Astrocyte of the cerebellum (primary cell): ENCODE data around the gene HSD17B4.
"Not testable (repeated sequence)": the region's sequence is repeated elsewhere in the genome, so short reads cannot be mapped to it uniquely, and the experiment has no call there.

Experiments
- DNase-seq: peaks from one replicate; pipeline ENCODE4 v3.0.0-alpha.2; 2011; ENCODE audit warnings: low read depth
- H3K4me3 ChIP-seq: 2 replicates; pipeline ENCODE4 v1.5.1; 2011; ENCODE audit warnings: mild to moderate bottlenecking, low read depth, low read length, moderate library complexity
- in situ Hi-C: cut with HindIII; loops from 2 replicates; pipeline ENCODE4 v1.10.0; 2017; ENCODE audit warnings: low sequenced_read_pairs
- TF ChIP-seq, protein P1 (sequence below): IDR thresholded peaks from 2 replicates; pipeline ENCODE4 v1.5.1; 2012; ENCODE audit warnings: low read length, low read depth, moderate library complexity, mild to moderate bottlenecking; ENCODE audit errors: missing control alignments

Gene HSD17B4

DNA sequence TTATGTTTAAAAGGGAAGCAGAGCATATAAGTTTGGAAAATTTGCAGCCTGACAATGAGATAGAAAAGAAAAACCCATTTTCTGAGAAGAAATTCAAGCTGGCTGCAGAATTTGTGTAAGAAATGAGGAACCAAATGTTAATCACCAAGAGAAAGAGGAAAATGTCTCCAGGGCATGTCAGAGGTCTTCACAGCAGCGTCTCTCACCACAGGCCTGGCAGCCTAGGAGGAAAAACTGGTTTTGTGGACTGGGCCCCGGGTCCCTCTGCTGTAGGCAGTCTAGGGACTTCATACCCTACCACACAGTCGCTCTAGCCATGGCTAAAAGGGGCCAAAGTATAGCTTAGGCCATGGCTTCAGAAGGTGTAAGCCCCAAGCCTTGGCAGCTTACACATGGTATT, 32.1 kb upstream of the HSD17B4 start:
- no peak for DNase-seq
- in situ Hi-C loops: loop anchor here (5.0 kb wide), 1 partner anchor 393 kb away; no protein-coding TSS in a partner anchor
- TF ChIP-seq, protein P1, sequence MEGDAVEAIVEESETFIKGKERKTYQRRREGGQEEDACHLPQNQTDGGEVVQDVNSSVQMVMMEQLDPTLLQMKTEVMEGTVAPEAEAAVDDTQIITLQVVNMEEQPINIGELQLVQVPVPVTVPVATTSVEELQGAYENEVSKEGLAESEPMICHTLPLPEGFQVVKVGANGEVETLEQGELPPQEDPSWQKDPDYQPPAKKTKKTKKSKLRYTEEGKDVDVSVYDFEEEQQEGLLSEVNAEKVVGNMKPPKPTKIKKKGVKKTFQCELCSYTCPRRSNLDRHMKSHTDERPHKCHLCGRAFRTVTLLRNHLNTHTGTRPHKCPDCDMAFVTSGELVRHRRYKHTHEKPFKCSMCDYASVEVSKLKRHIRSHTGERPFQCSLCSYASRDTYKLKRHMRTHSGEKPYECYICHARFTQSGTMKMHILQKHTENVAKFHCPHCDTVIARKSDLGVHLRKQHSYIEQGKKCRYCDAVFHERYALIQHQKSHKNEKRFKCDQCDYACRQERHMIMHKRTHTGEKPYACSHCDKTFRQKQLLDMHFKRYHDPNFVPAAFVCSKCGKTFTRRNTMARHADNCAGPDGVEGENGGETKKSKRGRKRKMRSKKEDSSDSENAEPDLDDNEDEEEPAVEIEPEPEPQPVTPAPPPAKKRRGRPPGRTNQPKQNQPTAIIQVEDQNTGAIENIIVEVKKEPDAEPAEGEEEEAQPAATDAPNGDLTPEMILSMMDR: no peak
- H3K4me3 ChIP-seq: no peak overlapping the region

DNA sequence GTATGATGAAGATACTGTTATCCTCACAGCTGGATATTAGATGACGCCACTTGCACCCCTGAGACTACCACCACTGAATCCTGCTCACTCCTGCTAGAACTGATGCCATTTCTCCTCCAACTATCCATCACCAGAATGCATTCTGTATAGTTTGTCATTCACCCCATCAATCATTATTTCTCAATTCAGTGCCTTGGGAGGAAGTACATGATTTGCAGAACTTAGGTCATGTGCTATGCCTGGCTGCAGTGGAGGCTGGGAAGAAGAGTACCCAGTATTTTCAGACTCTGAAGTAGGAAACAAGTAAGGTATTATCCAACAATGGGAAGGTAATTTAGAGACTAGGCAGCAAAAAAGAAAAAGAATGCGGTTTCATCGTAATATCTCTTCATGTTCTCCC, 26.2 kb upstream of the HSD17B4 start:
- no peak for DNase-seq
- in situ Hi-C loops: no loop called here
- TF ChIP-seq, protein P1: no peak
- no peak overlapping the region for H3K4me3 ChIP-seq

DNA sequence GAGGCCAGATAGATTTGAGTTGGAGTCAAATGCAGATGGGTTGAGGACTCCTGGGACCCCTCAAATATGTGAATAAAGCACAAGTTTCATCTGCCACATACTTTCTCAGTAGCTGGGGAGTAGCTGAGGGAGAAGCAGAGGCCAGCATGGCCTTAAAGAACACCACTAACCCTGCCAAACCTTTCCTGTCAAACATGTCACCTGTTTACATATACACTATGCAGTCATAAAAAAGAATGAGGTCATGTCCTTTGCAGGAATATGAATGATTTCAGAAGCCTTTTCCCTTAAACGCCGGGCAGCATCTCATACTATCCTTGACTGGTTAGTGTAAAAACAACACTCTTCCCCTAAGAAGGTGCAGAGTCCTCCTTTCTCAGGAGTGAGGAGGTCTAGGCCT, 25.2 kb upstream of the HSD17B4 start:
- no peak overlapping the region for H3K4me3 ChIP-seq
- in situ Hi-C loops: no loop called here
- no peak for DNase-seq
- TF ChIP-seq, protein P1: no peak

DNA sequence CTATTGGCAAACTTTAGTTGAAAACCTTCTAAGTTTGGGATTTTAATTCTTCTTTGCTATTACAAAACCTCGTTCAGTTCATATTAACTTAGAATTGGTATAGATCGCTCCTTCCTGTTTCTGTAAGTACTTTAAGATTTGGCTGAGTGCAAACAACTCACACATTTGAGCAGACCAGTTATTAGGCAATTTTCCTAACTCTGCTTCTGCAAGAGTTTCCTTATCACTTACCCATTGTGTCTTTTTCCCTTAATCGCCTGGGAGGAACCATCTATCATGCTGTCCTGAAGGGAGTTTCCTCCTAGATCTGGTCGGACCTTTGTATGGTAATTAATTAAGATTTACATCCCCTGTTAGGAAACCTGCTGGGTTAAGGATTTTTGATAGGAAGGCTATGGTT, 24.7 kb upstream of the HSD17B4 start:
- in situ Hi-C loops, H3K4me3 ChIP-seq: not testable (repeated sequence)

DNA sequence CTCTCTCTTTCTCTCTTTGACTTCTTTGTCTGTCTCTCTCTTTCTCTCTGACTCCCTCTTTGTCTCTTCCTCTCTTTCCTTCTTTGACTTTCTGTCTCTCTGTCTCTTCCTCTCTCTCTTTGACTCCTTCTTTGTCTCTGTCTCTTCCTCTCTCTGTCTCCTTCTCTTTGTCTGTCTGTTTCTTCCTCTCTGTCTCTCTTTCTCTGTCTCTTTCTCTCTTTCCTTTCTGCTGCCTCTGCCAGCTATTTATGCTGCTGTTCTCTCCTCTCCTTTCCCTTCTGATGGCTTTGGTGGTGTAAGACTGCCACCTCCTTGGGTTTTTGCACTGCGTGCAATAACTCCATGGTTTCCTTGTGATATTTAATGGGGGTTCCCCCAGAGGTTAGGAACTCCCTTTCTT, 24.1 kb upstream of the HSD17B4 start:
- DNase-seq, H3K4me3 ChIP-seq, in situ Hi-C loops: not testable (repeated sequence)

More for the DNA sequence above, 24.7 kb upstream of the HSD17B4 start:
- not testable (repeated sequence) for DNase-seq

DNA sequence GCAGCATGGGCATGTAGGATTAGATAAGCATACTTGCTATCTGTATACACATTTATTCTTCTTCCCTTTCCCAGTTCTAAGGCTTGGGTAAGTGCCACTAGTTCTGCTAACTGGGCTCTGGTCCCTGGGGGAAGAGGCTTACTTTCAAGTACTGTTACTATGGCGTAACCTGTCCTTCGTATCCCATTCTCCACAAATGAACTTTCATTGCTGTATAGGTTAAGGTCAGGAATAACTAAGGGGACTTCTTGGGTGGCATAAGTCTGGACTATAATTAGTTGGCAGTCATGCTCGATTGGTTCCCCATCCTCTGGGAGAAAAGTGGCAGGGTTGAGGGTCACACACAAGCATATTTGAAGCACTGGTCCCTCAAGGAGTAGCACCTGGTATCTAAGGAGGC, 23.7 kb upstream of the HSD17B4 start:
- in situ Hi-C loops: not testable (repeated sequence)

DNA sequence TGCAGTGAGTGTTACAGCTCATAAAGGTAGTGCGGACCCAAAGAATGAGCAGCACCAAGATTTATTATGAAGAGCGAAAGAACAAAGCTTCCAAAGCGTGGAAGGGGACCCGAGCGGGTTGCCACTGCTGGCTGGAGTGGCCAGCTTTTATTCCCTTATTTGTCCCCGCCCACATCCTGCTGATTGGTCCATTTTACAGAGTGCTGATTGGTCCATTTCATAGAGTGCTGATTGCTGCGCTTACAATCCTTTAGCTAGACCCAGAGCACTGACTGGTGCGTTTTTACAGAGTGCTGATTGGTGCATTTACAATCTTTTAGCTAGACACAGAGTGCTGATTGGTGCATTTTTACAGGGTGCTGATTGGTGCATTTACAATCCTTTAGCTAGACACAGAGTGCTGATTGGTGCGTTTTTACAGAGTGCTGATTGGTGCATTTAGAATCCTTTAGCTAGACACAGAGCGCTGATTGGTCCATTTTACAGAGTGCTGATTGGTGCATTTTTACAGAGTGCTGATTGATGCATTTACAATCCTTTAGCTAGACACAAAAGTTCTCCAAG, 19.5 kb upstream of the HSD17B4 start:
- H3K4me3 ChIP-seq, DNase-seq, in situ Hi-C loops: not testable (repeated sequence)

More for the DNA sequence above, 23.7 kb upstream of the HSD17B4 start:
- DNase-seq, H3K4me3 ChIP-seq: not testable (repeated sequence)

DNA sequence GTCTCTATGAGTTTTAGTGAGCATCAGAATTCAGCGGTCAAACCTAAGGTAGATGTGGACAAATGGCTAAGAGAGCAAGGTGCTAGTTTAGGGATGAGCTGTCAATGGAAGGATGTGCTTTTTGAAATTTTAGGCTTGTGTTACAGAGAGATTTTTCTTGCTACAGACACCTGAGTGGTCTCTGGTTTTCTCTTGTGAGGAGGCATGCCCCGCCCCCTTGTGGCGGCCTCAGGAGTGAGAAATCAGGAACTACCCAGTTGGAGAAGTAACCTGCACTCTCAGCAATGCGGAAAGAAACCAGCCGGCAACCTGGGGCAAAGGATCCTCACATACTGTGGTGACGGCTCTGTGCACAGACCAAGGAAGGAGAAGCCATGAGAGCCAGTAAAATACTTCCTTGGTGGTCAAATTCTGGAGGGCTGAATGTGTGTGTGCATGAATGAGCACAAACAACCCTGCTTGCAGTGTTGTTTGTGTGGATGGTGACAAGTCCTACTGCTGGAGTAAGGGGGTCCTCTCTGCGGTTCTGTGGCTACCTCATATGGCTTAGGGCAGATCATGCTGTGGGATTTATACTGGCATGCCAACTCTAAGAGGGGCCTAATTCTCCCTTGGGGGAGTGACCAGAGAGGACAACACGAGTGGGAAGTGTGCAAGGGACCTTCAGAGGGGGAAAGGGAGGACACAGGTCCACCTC, 16.7 kb upstream of the HSD17B4 start:
- no peak for DNase-seq
- TF ChIP-seq, protein P1: peak; percentile 56
- in situ Hi-C loops: no loop called here
- H3K4me3 ChIP-seq: no peak overlapping the region

DNA sequence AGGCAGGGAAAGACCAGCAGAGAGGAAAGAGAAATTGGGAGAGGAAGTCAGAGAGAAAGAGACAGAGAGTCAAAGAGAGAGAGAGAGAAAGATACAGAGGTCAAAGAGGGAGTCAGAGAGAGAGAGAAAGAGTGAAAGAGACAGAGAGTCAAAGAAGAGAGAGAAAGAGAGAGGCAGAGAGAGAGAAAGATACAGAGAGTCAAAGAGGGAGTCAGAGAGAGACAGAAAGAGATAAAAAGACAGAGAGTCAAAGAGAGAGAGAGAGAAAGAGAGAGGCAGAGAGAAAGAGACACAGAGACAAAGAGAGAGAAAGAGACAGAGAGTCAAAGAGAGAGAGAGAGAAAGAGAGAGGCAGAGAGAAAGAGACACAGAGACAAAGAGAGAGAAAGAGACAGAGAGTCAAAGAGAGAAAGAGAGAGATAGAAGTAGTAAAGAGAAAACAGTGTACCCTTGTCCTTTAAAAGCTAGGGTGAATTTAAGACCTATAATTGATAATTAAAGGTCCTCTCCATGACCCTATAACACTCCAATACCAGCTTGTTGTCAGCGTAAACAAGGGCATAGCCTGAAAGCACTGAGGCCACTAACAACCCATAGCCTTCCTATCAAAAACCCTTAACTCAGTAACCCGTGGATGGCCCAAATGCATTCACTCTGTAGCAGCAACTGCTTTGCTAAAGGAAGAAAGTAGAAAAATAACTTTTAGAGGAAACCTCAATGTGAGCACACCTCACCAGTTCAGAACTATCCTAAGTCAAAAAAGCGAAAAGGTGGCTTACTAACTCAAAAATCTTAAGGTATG, 14.3 kb upstream of the HSD17B4 start:
- H3K4me3 ChIP-seq, DNase-seq, in situ Hi-C loops: not testable (repeated sequence)

DNA sequence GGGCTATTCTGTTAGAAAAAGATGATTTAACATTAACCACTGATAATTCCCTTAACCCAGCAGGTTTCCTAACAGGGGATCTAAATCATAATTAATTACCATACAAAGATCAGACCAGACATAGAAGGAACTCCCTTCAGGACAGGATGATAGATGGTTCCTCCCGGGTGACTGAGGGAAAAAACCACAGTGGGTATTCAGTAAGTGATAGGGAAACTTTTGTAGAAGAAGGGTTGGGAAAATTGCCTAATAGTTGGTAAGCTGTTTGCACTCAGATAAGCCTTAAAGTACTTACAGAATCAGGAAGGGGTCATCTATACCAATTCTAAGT, 13.7 kb upstream of the HSD17B4 start:
- DNase-seq, H3K4me3 ChIP-seq, in situ Hi-C loops: not testable (repeated sequence)
